Islet of Langerhans (tissue), 1 donor: ENCODE results near the gene VSNL1.

Experiments used
- FAIRE-seq: peaks from one replicate; lab custom pipeline; 2011; peaks lifted over from hg19 to GRCh38; lab: Jason Lieb, UNC

Gene VSNL1

GRCh38 chr2:17646081-17646554 lies 105.6 kb downstream of the VSNL1 start:
- peak; percentile 99 for FAIRE-seq

GRCh38 chr2:17646838-17647701 lies 106.6 kb downstream of the VSNL1 start:
- no peak for FAIRE-seq

- no peak for FAIRE-seq
These were observed 108.1 kb downstream of the VSNL1 start for GRCh38 chr2:17648581-17648980.

GRCh38 chr2:17649026-17649425 lies 108.5 kb downstream of the VSNL1 start:
- no peak for FAIRE-seq

DNA sequence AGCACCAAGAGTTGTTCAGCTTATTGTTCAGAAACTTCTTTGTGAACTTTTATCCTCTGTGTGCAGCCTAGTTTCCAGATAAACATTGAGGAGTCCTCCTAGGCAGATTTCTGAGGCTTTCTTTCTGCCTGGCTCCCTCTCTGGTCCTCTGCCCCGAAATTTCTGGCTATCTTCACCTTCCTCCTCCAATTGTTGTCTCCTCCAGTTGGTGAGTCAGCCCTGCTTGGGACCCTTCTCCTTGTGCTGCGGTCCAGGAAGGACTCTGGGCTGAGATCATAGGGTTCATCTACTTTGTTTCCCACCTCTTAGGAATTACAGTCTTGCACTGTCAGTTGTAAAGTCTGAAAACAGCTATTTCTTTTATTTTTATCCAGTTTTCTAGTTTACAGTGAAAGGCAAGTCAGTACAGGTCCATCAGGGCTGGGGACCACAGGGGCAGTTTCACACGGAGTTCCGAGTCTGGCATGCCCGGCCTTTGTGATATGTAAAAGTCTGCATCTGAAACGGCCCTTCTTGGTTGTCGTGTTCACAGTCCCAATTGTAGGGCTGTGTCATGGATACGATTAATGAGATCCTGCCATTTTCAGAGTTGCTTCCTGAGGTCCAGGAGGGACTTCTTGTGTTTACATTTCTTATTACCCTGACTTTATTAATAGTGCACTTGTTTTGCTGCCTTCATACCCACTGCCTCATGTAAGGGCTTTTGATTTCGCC lies 112.3 kb downstream of the VSNL1 start:
- FAIRE-seq, result no peak

- no peak for FAIRE-seq
These were observed 117.3 kb downstream of the VSNL1 start for GRCh38 chr2:17657759-17658158.

- FAIRE-seq, result no peak
These were observed 117.9 kb downstream of the VSNL1 start for GRCh38 chr2:17658251-17658843.

GRCh38 chr2:17660219-17660618 lies 119.7 kb downstream of the VSNL1 start:
- FAIRE-seq, result no peak

DNA sequence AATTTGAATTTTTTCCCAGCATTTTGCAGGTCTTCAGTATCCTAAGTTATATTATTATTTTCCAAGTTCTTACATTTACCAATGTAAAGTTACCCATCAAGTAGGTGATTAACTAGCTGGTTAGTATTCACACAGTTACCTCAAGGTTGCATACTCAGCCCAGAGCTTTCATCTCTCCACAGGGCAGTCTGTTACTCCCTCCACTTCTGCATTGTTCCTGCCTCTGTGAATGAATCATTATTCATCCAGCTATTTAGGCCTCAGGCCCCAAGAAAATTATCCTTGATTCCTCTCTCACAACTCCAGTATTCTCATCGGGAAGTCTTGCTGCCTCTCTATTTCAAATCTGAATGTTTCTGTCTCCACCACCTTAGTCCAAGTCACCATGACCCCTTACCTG lies 121.0 kb downstream of the VSNL1 start:
- no peak for FAIRE-seq

DNA sequence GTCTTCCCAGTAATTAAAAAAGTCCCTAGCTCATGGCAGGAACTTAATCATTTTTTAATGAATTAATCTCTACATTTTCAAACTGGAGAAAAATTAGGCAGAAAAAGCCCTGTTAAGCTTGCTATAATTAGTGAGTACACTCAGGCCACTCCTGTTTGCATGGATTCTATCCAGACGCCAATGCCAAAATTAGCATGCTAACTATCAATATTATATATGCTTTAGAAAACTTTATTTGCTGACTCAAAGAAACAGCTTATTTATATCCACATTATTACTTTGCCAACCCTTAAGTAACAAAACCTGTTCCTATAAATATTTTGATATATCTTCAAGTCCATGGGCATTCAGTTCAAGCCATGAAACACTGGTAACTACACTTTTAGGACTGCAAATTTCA lies 122.2 kb downstream of the VSNL1 start:
- no peak for FAIRE-seq

DNA sequence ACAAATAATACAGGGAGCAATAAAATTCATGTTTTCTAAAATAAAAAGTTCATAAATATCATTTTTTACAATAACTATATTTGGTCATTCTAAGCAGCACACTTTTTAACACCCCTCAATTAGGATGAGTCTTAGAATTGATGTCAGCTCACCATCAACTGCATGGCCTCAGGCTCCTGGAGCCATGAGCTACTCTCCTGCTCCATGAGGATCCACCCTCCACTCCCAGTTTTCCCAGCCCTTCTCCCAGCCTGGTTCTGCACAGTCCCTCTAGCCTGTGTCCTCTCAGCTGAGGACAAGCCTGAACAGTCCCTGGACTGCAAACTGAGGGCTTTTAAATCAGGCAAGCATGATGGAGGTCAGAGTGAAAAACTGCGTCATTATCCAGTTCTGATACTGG lies 124.0 kb downstream of the VSNL1 start:
- FAIRE-seq, result no peak

DNA sequence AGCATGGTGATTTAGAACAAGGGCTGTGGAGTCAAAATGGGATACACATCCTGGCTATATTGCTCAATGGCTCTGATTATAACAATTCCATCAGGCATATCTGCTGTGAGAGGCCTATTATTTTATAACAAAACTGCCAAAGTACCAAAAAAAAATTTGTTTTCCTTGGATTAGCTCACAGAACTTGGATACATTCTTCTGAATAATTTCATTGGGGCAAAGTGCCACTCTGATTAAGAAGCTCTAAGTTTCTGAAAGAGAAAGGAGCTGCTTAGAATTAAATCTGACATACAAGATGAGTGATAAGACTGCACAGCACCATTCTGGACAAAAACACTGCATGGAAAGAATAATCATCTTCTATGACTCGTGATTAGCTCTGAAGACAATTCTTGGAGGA lies 127.4 kb downstream of the VSNL1 start:
- no peak for FAIRE-seq

DNA sequence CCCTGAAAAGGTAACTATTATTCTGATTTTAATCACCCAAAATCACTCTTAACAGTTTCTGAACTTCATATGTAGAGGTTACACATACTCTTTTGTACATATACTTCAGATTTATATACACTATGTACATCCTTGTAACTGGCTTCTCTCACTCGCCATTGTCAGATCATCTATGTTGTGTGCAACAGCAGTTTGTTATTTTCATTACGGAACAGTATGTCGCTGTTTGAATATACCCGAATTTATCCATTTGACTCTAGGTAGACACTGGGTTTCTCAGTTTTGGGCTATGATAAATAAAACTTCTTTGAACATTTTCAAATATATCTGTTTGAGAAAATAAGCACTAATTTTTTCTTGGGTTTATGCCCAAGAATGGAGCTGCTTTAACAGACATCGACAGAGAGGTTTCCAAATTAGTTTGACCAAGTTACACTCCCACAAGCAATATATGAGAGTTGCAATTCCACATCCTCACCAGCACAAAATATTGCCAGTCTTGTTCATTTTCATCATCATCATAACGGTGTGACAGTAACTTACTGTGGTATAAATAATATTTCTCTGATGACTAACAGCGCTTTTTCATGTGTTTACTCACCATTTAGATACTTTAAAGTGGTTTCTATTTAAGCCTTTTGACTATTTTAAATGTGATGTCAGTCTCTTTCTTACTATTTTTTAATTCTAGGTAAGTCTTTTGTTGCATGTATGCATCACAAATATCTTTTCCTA lies 132.3 kb downstream of the VSNL1 start:
- peak; percentile 64 for FAIRE-seq

DNA sequence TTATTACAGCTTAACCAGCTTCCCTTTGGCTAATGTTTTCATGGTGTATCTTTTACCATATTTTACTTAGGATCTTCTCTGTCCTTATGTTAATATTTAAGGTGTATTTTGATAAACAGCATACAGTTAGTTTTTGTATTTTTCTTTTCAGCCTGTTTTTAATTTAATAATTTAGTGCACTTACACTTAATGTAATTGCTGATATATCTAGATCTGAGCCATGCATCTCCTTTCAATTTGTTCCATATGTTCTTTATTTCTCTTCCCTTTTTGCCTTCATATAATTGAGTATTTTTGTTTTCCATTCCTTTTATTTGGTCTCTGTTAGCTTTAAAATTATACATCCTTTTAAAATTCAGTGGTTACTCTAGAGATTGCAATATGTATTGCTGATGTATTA lies 134.3 kb downstream of the VSNL1 start:
- FAIRE-seq, result no peak

DNA sequence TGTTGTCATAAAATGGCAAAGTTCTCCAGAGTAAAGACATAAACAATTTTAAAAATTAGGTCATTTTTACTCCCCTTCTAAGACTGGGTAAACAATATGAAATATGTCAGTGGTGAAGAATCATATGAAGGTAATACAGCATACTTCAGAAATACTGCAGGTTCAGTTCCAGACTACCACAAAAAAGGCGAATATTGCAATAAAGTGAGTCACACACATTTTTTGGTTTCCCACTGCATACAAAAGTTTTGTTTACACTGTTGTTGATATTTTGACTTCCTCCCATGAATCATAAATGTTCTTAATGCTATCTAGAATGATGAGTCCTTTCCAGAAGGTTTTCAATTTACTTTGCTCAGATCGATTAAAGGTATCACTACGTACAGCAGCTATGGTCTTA lies 139.6 kb downstream of the VSNL1 start:
- FAIRE-seq, result peak; percentile 70

DNA sequence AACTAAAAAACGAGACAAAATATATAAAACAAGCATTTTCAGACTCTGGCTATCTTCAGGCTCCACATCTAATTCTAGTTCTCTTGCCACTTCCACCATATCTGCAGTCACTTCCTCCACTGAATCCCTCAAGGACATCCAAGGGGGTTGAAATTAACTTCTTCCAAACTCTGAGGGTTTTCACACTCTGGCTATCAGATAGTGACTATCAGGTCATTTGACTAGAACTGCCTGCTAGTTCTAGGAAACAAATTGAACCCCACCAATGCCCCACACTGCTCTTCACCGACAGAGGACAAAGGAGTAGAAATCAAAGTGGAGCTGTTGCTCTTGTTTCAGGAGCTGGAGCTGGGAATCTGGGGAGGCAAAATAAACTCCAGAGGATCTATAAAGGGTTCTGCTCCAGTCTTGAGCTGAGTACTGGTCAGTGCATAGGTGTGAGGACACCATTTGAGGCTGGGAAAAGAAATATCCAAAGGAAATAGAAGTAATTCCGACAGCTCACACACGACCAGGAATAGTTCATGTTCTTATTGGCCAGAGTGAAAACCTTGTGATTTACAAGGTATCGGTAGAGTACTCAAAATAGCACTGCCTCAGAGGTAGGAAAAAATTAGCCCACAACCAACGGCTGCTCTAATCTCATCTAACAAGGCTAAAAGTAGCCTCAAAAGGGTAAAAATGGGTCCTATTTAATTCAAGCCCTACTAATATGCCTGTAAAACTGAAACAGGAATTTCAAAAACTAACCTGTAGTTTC lies 141.8 kb downstream of the VSNL1 start:
- no peak for FAIRE-seq

GRCh38 chr2:17683981-17684380 lies 143.5 kb downstream of the VSNL1 start:
- no peak for FAIRE-seq

- FAIRE-seq, result no peak
These were observed 148.1 kb downstream of the VSNL1 start for GRCh38 chr2:17688600-17688999.

DNA sequence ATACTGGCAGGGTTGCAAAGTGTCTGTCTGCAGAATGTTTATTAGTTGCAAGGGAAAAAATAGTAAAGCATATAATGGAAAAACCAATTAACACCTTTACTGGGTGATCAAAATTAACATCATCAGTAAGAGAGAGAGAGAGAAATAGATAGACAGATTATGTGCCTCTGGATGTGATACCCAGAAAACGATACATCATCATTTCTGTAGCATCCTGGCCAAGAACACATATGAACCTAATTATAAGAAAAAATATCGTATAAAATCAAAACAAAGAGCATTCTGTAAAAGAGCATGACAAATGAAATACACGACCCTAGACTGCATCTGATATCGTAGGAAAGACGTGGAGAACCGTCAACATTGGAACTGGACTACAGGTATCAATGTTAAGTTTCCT lies 148.5 kb downstream of the VSNL1 start:
- FAIRE-seq, result no peak

DNA sequence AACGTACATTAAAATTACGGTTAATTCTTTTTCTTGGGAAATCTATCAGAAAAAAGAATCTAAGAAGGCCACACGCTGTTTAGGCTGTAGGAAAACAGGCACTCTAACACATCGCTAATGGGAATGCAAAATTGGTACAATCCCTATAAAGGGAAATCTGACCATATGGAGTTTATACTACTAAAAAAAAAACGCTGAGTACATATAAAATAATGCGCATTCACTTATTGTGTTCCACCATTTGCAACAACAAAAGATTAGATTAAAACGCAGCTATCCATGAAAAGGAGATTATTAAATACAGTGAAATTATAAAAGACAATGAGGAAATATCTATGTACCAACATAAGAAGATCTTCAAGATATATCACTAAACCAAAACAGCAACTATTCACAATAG lies 150.3 kb downstream of the VSNL1 start:
- no peak for FAIRE-seq
